ENCODE results near the gene COA1.

DNA sequence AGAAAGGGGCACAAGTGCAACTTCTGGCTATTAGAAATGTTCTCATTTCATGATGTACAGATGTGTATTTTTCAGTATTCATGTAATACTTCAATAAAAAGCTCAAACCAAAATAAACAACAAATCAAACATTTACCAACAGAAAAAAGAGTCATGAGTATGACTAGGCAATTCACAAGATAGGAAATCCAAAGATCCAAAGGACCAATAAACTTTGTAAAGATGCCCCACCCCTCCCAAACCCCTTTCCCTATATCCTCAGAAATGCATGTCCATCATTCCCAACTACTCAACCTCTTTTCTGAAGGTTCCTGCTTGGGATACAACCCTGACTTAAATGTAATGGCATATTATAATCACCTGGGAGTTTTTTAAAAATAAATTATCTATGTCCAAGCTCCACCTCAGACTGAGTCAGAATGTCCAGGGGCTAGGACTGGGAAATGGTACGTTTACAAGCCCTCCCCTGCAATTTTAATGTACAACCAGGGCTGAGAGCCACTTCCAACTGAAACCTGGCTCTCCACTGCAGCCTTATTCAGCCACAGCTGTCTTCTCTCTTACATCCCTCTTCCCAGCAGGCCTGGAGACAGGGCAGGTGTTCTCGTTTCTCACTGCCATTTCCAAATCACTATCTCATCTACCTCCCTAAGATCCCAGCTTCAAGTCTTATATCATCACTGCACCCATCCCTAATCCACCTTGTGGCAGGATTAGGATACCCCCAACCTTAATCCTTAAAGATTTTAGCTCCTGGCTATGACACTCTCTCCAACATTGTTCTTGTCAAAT, 36.5 kb downstream of the COA1 start:
- no peak for TF ChIP-seq EZH2phosphoT487 (IDR thresholded peaks at IDR 0.05; ENCODE audit: borderline replicate concordance, low read depth, low read length)
- TF ChIP-seq, protein P1, sequence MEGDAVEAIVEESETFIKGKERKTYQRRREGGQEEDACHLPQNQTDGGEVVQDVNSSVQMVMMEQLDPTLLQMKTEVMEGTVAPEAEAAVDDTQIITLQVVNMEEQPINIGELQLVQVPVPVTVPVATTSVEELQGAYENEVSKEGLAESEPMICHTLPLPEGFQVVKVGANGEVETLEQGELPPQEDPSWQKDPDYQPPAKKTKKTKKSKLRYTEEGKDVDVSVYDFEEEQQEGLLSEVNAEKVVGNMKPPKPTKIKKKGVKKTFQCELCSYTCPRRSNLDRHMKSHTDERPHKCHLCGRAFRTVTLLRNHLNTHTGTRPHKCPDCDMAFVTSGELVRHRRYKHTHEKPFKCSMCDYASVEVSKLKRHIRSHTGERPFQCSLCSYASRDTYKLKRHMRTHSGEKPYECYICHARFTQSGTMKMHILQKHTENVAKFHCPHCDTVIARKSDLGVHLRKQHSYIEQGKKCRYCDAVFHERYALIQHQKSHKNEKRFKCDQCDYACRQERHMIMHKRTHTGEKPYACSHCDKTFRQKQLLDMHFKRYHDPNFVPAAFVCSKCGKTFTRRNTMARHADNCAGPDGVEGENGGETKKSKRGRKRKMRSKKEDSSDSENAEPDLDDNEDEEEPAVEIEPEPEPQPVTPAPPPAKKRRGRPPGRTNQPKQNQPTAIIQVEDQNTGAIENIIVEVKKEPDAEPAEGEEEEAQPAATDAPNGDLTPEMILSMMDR (conservative IDR thresholded peaks at IDR 0.05; ENCODE audit: low read length) = no peak
